HepG2 (cell line): ENCODE results near the gene RHOT2. TPM values are rescaled to one million over a fixed set of nuclear protein-coding genes. Genes with fewer than 3 reads are reported as not detected.

Source experiments
- ATAD3A ChIP-seq: sonication (generic); formaldehyde crosslinking; IDR thresholded peaks from 2 replicates; pipeline ENCODE4 v1.4.0; 2020; ENCODE audit warnings: missing genetic modification reagents
- ATF4 ChIP-seq, 2 experiments: fragments of 450-650 bp in 1 of 2; sonication (generic) in 1 of 2; formaldehyde crosslinking; IDR thresholded peaks; 2 replicates each; pipeline versions ENCODE4 v1.5.0 to v1.8.0; 2020 to 2022; ENCODE audit warnings: mild to moderate bottlenecking in 1 of 2, missing genetic modification reagents in 1 of 2
- DZIP1 ChIP-seq: sonication (generic); formaldehyde crosslinking; IDR thresholded peaks from 2 replicates; pipeline ENCODE4 v1.5.0; 2020; ENCODE audit warnings: mild to moderate bottlenecking, missing genetic modification reagents
- ETV6 ChIP-seq: sonication (generic); formaldehyde crosslinking; conservative IDR thresholded peaks from 2 replicates; pipeline ENCODE4 v1.4.0; 2020; ENCODE audit warnings: missing genetic modification reagents
- FOXO1 ChIP-seq: sonication (generic); formaldehyde crosslinking; IDR thresholded peaks from 2 replicates; pipeline ENCODE4 v1.4.0; 2020; ENCODE audit warnings: missing genetic modification reagents
- HNRNPLL ChIP-seq: fragments of 200-400 bp; formaldehyde crosslinking; IDR thresholded peaks from 2 replicates; pipeline ENCODE4 v1.6.1; 2017; ENCODE audit warnings: mild to moderate bottlenecking, low read depth, low read length; ENCODE audit not compliant: poor library complexity, severe bottlenecking
- JARID2 ChIP-seq: sonication (generic); formaldehyde crosslinking; IDR thresholded peaks from 2 replicates; pipeline ENCODE4 v1.8.1; 2023; ENCODE audit warnings: missing genetic modification reagents, inconsistent platforms; ENCODE audit not compliant: insufficient replicate concordance
- SP1 ChIP-seq, 2 experiments: fragments of 450-650 bp in 1 of 2; sonication (generic) in 1 of 2; formaldehyde crosslinking in 1 of 2; IDR thresholded peaks; 2 replicates each; pipeline versions ENCODE4 v1.4.0 to v1.6.1; 2016 to 2020; ENCODE audit warnings: missing genetic modification reagents in 1 of 2
- ZNF382 ChIP-seq: sonication (generic); formaldehyde crosslinking; IDR thresholded peaks from 2 replicates; pipeline ENCODE4 v1.5.0; 2020; ENCODE audit warnings: missing genetic modification reagents, mild to moderate bottlenecking, borderline replicate concordance
- ZNF772 ChIP-seq: sonication (generic); formaldehyde crosslinking; IDR thresholded peaks from 2 replicates; pipeline ENCODE4 v1.5.0; 2020; ENCODE audit warnings: mild to moderate bottlenecking, missing genetic modification reagents
- ZSCAN22 ChIP-seq: sonication (generic); formaldehyde crosslinking; IDR thresholded peaks from 2 replicates; pipeline ENCODE4 v1.4.0; 2020; ENCODE audit warnings: mild to moderate bottlenecking, missing genetic modification reagents
- ZSCAN9 ChIP-seq: IDR thresholded peaks from 2 replicates; pipeline ENCODE4 v1.6.1; 2016; ENCODE audit warnings: borderline replicate concordance
- ZZZ3 ChIP-seq: sonication (generic); formaldehyde crosslinking; IDR thresholded peaks from 2 replicates; pipeline ENCODE4 v1.4.0; 2020; ENCODE audit warnings: missing genetic modification reagents, mild to moderate bottlenecking, borderline replicate concordance
- polyA plus RNA-seq, 8 experiments: library from polyadenylated mRNA; depleted of rRNA in 3 of 8; stranded (reverse) in 7 of 8; unstranded in 1 of 8; fragments of >200 nt; fragmentation: Illumina TruSeq in 4 of 8; extraction: Trizol in 4 of 8; gene quantifications; 2 replicates each; pipeline versions ENCODE4 v1.2.1 to v1.2.3, GENCODE V29; 2011 to 2016; ENCODE audit warnings: low read depth in 4 of 8, missing spikeins in 1 of 8, mixed read lengths in 1 of 8; ENCODE audit not compliant: insufficient read depth in 1 of 8
- total RNA-seq, 5 experiments: library from RNA; depleted of rRNA; stranded (reverse); fragments of >200 nt; fragmentation: Illumina TruSeq; extraction: Trizol; gene quantifications; 2 replicates each; pipeline ENCODE4 v1.2.3, GENCODE V29; 2016; ENCODE audit warnings: low read depth in 1 of 5
- TF ChIP-seq, protein P1 (sequence below): sonication (generic); formaldehyde crosslinking; IDR thresholded peaks from 2 replicates; pipeline ENCODE4 v1.5.0; 2020; ENCODE audit warnings: mild to moderate bottlenecking, missing genetic modification reagents, borderline replicate concordance
- TF ChIP-seq, protein P2 (sequence below): sonication (generic); formaldehyde crosslinking; conservative IDR thresholded peaks from 2 replicates; pipeline ENCODE4 v1.5.0; 2020; ENCODE audit warnings: missing genetic modification reagents
- TF ChIP-seq, protein P3 (sequence below): sonication (generic); formaldehyde crosslinking; IDR thresholded peaks from 2 replicates; pipeline ENCODE4 v1.4.0; 2020; ENCODE audit warnings: missing genetic modification reagents, borderline replicate concordance

Gene RHOT2
- total and polyA plus RNA-seq, 2 of the 13 experiments (the other 11 are each of a cell fraction or from before 2014, with no cell fraction given): 63.6 to 76.9 TPM

DNA sequence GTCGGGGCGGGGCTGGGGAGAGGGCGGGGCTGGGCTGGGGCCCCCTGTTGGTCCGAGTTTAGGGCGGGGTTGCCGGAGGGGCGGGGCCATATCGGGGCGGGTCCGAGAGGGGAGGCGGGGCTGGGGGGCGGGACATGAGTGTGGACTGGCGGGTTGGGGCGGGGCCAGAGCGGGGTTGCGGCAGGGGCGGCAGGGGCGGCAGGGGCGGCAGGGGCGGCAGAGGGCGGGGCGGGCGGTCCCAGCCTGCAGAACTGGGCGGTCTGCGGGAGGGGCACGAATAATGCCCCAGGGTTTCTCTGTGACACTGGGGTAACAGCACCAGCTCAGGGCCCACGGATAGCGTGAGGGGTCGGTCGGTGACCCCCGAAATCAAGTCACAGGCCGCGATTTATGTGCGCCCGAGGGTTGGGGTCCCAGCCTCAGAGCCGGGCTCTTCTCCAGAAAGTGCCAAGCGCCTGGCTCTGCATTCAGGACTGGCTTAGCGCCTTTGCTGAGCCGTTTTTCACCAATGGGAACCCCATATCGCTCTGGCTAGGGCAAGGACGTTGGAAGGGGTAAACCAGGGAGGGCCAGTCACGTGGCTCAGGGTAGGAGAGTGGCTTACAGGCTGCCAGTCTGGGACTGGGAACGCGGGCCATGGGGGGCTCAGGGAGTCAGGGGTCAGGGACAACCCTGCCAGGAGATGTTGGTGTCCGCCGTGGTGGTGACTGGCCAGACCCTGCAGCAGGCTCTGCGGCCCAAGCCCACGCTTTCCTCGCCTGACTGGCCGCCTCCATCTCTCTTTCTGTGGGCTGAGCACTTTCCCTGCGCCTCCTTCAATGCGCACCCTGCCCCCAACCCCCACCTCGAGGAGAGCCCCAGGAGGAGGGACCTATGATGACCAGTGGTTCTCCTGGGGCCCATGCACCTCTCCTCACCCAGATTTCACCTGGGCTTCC, 30.6 kb upstream of the RHOT2 start (continued):
- TF ChIP-seq DZIP1 (CRISPR knock-in tag) (0 out of 2 replicates have a peak, but pooled peaks have one; percentile 49), HNRNPLL (no peak), ZNF382 (CRISPR knock-in tag) (no peak), ZSCAN9 (CRISPR knock-in tag) (no peak), ZNF772 (CRISPR knock-in tag) (peak; percentile 62; the same call in 1 of the 2 replicates), FOXO1 (no peak; the same call in 1 of the 2 replicates), ZSCAN22 (CRISPR knock-in tag) (no peak), ATF4 (CRISPR knock-in tag; IDR thresholded peaks at IDR 0.05) (no peak), ETV6 (CRISPR knock-in tag) (no peak), ATAD3A (no peak), JARID2 (no peak), SP1 (IDR thresholded peaks at IDR 0.05) (no peak), SP1 (CRISPR knock-in tag; IDR thresholded peaks at IDR 0.05) (peak; percentile 42; the same call in 1 of the 2 replicates), ZZZ3 (CRISPR knock-in tag) (no peak)
- TF ChIP-seq, protein P1, sequence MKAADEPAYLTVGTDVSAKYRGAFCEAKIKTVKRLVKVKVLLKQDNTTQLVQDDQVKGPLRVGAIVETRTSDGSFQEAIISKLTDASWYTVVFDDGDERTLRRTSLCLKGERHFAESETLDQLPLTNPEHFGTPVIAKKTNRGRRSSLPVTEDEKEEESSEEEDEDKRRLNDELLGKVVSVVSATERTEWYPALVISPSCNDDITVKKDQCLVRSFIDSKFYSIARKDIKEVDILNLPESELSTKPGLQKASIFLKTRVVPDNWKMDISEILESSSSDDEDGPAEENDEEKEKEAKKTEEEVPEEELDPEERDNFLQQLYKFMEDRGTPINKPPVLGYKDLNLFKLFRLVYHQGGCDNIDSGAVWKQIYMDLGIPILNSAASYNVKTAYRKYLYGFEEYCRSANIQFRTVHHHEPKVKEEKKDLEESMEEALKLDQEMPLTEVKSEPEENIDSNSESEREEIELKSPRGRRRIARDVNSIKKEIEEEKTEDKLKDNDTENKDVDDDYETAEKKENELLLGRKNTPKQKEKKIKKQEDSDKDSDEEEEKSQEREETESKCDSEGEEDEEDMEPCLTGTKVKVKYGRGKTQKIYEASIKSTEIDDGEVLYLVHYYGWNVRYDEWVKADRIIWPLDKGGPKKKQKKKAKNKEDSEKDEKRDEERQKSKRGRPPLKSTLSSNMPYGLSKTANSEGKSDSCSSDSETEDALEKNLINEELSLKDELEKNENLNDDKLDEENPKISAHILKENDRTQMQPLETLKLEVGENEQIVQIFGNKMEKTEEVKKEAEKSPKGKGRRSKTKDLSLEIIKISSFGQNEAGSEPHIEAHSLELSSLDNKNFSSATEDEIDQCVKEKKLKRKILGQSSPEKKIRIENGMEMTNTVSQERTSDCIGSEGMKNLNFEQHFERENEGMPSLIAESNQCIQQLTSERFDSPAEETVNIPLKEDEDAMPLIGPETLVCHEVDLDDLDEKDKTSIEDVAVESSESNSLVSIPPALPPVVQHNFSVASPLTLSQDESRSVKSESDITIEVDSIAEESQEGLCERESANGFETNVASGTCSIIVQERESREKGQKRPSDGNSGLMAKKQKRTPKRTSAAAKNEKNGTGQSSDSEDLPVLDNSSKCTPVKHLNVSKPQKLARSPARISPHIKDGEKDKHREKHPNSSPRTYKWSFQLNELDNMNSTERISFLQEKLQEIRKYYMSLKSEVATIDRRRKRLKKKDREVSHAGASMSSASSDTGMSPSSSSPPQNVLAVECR: 0 out of 2 replicates have a peak, but pooled peaks have one; percentile 3
- TF ChIP-seq, protein P2, sequence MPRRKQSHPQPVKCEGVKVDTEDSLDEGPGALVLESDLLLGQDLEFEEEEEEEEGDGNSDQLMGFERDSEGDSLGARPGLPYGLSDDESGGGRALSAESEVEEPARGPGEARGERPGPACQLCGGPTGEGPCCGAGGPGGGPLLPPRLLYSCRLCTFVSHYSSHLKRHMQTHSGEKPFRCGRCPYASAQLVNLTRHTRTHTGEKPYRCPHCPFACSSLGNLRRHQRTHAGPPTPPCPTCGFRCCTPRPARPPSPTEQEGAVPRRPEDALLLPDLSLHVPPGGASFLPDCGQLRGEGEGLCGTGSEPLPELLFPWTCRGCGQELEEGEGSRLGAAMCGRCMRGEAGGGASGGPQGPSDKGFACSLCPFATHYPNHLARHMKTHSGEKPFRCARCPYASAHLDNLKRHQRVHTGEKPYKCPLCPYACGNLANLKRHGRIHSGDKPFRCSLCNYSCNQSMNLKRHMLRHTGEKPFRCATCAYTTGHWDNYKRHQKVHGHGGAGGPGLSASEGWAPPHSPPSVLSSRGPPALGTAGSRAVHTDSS (CRISPR knock-in tag): 0 out of 2 replicates have a peak, but pooled peaks have one; percentile 3
- TF ChIP-seq, protein P3, sequence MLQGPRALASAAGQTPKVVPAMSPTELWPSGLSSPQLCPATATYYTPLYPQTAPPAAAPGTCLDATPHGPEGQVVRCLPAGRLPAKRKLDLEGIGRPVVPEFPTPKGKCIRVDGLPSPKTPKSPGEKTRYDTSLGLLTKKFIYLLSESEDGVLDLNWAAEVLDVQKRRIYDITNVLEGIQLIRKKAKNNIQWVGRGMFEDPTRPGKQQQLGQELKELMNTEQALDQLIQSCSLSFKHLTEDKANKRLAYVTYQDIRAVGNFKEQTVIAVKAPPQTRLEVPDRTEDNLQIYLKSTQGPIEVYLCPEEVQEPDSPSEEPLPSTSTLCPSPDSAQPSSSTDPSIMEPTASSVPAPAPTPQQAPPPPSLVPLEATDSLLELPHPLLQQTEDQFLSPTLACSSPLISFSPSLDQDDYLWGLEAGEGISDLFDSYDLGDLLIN (CRISPR knock-in tag): no peak
